GM18507 (cell line): Measurements from ENCODE around the gene CNTNAP1.
A peak's percentile ranks its signal among the peaks of the same experiment; 100 is the strongest.
"Not testable (repeated sequence)": the region's sequence is repeated elsewhere in the genome, so short reads cannot be mapped to it uniquely, and the experiment has no call there.

ENCODE experiments used
- DNase-seq: peaks from one replicate; pipeline ENCODE4 v3.0.0; 2011; ENCODE audit warnings: low read depth; ENCODE audit not compliant: insufficient read length; ENCODE audit errors: extremely low spot score
- FAIRE-seq: peaks from 2 replicates; lab custom pipeline; 2011; peaks lifted over from hg19 to GRCh38; lab: Jason Lieb, UNC

Gene CNTNAP1

DNA sequence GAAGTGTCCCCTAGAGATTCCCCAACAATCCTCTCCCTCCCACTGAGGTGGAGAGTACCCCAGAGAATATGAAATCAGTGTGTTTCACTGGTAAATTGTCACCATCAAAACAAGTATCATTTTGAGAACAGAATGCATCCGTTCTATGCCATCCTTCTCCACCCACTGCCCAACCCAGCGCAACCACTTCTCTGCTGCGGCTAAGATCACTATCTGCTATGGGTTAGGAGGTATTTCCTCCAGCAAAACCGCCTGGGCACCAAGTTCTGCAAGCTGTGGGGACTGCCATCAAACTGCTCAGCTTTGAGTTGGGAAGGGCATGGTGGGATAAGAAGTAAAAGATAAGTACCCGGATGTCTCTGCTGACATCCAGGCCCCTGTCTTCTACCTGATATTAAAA, 24.4 kb downstream of the CNTNAP1 start:
- no peak for DNase-seq
- no peak for FAIRE-seq

- DNase-seq (no peak), FAIRE-seq (no peak)
Observed at GRCh38 chr17:42708588-42708987, 26.3 kb downstream of the CNTNAP1 start.

- FAIRE-seq, result no peak
- DNase-seq, result no peak
Observed at GRCh38 chr17:42709561-42709960, 27.2 kb downstream of the CNTNAP1 start.

DNA sequence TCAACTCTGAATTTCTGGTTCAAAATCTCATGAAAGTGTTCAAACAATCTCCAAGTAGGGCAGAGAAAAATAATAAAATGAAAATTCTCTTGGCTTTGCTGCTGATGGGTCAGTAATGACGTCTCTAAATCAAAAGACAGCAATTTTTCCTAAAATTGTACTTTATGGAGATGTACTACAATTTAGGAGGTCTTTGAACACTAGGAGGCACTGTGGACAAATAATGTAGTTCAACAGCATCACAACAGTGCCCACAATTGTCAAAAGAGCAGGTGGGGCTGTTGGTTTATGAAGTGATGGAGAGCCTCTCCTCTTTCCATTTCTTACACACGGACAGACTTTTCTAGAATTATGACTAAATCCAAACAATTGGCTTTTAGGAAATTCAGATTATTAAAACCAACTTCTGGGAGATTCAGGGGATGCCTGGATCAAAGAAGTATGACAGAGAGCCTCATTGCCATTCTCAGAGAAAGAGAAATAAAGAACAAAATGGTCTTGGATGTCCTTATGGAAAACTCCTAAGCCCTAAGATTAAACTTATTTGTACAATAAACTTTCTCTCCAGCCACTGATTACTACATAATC, 38.8 kb downstream of the CNTNAP1 start:
- FAIRE-seq, result peak; percentile 80
- peak; percentile 49 for DNase-seq

DNA sequence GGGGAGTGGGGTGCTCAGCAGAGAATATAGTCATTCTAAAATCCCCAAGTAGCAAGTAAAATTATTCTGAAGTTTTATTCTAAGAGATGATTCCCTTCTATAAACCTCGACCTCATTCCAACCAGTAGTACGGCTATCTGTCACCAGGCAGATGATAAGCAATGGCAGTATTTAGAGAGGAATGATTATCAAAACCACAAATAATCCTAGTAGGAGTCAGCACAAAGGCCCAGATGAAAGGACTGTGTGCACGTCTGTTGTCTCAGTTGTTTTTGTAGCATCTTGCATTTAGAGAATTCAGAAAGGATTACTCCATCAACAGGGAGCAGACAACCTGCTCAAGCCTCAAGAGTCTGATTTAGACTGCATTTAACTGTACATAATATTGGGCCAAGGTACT, 41.3 kb downstream of the CNTNAP1 start:
- DNase-seq (no peak), FAIRE-seq (no peak)

DNA sequence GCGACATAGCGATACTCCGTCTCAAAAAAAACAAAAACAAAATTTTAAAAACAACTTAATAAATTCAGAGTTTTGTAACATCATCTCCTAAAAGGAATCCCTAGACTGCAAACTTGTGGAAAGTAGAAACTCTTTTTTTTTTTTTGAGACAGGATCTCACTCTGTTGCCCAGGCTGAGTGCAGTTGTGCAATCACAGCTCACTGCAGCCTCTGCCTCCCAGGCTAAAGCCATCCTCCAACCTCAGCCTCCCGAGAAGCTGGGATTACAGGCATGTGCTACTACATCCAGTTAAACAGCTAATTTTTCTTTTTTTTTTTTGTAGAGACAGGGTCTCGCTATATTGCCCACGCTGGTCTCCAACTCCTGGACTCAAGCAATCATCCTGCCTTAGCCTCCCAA, 42.8 kb downstream of the CNTNAP1 start:
- no peak for FAIRE-seq
- DNase-seq, result no peak

DNA sequence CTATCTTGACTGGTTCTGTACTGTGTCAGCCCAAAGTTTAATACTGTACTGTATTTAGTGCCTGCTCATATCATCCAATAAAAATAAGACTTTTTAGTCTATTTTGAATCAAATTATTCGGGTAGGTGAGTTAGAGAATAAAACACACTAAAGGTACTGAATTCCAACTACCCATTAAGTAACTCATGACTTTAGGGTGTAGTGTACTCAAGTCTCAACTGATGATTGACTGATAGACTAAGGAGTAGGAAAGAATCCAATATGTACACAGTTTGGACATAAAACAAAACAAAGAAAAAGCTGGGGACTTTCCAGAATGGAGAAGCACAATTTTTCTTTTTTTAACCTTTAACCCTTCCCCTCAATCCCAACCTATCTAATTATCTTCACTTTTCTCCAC, 58.4 kb downstream of the CNTNAP1 start:
- FAIRE-seq, result no peak
- DNase-seq, result no peak

DNA sequence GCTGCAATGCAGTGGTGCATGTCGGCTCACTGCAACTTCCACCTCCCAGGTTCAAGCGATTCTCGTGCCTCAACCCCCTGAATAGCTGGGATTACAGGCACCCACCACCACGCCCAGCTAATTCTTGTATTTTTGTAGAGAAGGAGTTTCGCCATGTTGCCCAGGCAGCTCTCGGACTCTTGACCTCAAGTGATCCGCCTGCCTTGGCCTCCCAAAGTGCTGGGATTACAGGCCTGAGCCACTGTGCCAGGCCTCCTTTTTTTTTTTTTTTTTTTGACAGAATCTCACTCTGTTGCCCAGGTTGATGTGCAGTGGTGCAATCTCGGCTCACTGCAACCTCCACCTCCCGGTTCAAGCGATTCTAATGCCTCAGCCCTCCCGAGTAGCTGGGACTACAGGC, 60.6 kb downstream of the CNTNAP1 start:
- not testable (repeated sequence) for FAIRE-seq

GRCh38 chr17:42743595-42744282, 61.4 kb downstream of the CNTNAP1 start:
- FAIRE-seq, result peak; percentile 21
- DNase-seq, result no peak

More for the DNA sequence above, 60.6 kb downstream of the CNTNAP1 start:
- not testable (repeated sequence) for DNase-seq

GRCh38 chr17:42744283-42744805, 62.0 kb downstream of the CNTNAP1 start:
- FAIRE-seq (no peak), DNase-seq (no peak)

DNA sequence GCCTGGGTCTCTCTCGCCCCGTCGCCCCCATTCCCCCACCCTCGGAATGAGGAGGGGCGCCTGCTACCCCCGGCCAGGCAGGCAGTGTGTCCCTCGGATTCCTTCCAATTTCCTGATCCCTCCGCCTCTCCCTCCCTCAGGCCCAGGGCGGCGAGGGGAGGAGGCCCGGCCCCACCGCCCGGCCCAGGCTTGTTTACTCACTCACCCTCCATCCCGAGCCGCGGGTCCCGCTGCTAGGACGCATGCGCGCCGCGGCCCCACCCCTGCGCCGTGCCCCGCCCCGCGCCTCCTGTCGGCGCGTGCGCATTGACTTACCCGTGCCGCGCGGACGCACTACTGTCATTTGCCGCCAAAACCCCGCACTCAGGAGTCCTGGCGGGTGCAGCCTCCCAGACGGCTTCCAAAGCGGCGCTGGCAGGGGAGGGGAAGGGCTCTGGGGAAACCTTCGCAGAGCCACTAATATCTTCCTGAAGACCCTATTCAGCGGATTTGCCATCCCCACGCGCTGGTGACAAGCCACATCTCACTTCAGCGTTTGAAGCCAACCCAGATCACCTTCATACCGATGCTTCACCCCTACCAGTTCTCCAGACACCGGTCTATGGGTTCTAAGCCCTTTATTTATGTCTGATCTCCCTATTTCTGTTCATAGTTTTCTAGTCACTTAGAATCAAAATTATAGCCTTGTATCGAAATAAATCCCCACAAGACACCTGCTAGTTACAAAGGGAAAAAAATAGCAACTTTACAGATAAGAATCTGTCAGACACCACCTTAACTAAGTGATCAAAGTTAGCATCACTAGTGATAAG, 62.7 kb downstream of the CNTNAP1 start, which contains the start of gene EZH1:
TSS of gene EZH1 (minus strand) at position 235 of the 812 bp plus-strand sequence. CDS start 16,099 bp downstream, outside the sequence.
- FAIRE-seq (peak; percentile 93), DNase-seq (peak; percentile 100)

GRCh38 chr17:42748202-42748907, 66.0 kb downstream of the CNTNAP1 start:
- FAIRE-seq, result no peak
- DNase-seq, result no peak

DNA sequence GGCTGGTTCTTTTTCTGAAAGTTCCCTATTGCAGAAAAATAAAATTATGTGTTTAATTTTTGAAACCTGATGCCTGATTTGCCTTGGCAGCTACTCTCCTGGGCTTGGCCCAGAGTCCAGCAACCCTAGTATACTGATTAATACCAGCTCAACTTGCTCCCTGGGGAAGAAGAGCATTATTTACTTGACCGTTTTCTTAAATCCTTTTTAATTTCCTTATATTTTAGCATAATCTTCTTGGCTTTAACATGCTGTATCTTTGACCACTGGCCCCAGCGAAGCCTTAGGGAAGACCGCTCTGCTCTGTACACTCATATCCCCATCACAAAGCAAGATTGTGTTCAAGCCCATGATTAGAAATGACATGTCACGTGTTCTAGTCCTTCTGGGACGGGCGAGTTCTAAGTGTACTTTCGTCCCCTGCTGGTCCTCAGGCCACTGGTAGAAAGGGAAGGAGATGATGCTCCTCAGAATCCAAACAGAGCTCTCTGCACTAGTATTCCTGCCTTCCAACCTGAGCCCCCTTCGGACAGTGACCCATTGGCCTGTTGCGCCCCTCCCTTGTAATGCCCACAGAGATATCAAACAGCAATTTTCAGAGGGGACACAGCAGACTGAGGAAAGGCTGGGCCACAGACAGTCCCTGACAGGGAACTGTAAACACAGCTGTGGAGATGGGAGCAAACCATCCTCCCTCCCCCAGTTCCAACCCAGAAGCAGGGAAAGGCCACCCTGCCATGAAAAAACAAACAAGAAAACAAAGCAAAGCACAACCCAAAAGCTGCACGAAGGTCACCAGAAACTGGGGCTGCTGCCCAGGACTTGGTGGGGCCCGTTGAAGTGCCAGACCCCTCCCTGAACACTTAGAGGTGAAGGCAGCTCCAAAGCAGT, 66.8 kb downstream of the CNTNAP1 start:
- FAIRE-seq (no peak), DNase-seq (no peak)
